Stimulated activated naive CD8-positive, alpha-beta T cell treated with anti-CD3 and anti-CD28 coated beads, Interleukin-15, Interleukin-2, amounts not matched to agents 100 ng/mL and 50 ng/mL, for 24 hours (primary cell): ENCODE results near the gene REC8.
A peak's percentile ranks its signal among the peaks of the same experiment; 100 is the strongest.

ENCODE experiments used
- H3K27ac Mint-ChIP-seq: one replicate; pipeline ENCODE4 v1.8.0; 2021; ENCODE audit warnings: mild to moderate bottlenecking, mixed read lengths
- H3K27me3 Mint-ChIP-seq: one replicate; pipeline ENCODE4 v1.8.0; 2021; ENCODE audit warnings: mixed read lengths
- H3K36me3 Mint-ChIP-seq: one replicate; pipeline ENCODE4 v1.8.0; 2021; ENCODE audit warnings: low read depth, mixed read lengths
- H3K4me1 Mint-ChIP-seq: one replicate; pipeline ENCODE4 v1.8.0; 2021; ENCODE audit warnings: low read depth, mixed read lengths
- H3K4me3 Mint-ChIP-seq: one replicate; pipeline ENCODE4 v1.8.0; 2021; ENCODE audit warnings: mild to moderate bottlenecking, mixed read lengths
- H3K9me3 Mint-ChIP-seq: one replicate; pipeline ENCODE4 v1.8.0; 2021; ENCODE audit warnings: mixed read lengths

Gene REC8

GRCh38 chr14:24182110-24182882 is 10.4 kb downstream of the REC8 start:
- Mint-ChIP-seq H3K27me3 (no peaks in the 10 kb centered on the region), H3K27ac (peak overlapping the region; percentile 65), H3K36me3 (peaks cover 57% of the 10 kb centered on the region), H3K4me3 (no peak overlapping the region), H3K4me1 (peaks cover 9% of the 10 kb centered on the region), H3K9me3 (no peaks in the 10 kb centered on the region)

DNA sequence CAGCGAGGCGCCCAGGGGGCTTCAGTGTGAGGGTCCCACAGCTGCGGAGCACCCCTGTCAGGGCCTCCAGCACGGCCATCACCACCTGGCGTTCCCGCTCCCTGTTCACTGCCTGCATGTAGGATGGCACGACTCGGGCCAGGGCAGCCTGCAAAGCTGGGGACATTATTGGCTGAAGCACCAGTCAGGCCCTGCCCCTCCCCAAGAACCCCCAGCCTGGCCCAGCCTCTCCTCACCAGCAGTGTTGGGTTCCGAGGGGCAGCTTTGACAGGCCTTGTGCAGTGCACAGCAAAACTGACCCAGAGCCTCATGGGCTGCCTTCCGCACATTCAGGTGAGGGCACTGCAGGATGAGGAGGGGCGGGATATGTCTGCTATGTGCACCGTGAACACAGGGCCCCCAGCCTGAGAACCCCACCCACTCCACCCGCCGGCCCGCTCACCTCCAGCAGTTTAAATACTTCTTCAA is 11.2 kb downstream of the REC8 start:
- no peaks in the 10 kb centered on the region for H3K27me3 Mint-ChIP-seq
- no peaks in the 10 kb centered on the region for H3K9me3 Mint-ChIP-seq
- H3K4me3 Mint-ChIP-seq = no peak overlapping the region
- H3K4me1 Mint-ChIP-seq = peaks cover 16% of the 10 kb centered on the region
- H3K27ac Mint-ChIP-seq = no peak overlapping the region
- peaks cover 63% of the 10 kb centered on the region for H3K36me3 Mint-ChIP-seq

DNA sequence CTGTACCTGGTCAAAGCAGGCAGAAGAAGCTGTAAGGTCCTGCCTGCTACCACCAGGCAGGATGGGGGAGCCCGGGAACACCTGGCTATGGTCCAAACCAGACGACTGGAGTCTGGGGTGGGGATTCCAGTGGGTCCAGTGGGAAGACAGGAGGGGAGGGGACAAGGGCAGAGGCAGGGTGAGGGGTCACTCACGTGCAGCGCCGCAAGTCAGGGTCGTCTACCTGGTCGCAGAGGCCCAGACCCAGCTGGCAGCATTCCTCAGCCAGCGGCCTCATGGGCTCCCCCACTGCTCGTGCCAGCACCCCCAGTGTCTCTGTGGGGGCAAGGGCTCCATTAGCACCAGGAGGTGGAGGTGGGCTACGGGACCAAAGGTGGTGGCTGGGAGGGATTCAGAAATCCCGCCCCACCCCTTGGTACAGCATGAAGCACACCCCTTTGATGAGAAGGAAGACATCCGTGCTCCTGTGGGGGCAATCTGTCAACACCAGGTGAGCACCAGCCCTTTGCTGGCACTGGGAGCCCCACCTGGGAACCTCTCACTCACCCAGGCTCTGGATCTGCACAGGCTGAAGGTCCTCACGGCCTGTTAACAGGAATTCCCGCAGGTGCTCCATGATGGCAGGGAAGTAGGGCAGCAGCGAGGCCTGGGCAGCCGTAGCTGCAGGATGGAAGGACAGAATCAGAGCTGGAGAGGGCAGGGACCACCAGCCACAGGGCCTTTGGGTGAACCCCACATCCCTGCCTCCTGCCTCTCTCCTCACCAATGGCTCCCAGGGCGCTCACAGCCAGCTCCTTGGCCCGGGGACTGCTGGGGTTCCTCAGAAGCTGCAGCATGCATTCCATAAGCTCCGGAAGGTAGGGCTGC is 12.5 kb downstream of the REC8 start:
- Mint-ChIP-seq H3K27me3 (no peaks in the 10 kb centered on the region), H3K9me3 (no peaks in the 10 kb centered on the region), H3K27ac (no peak overlapping the region), H3K36me3 (peaks cover 57% of the 10 kb centered on the region), H3K4me1 (peaks cover 23% of the 10 kb centered on the region), H3K4me3 (no peak overlapping the region)

DNA sequence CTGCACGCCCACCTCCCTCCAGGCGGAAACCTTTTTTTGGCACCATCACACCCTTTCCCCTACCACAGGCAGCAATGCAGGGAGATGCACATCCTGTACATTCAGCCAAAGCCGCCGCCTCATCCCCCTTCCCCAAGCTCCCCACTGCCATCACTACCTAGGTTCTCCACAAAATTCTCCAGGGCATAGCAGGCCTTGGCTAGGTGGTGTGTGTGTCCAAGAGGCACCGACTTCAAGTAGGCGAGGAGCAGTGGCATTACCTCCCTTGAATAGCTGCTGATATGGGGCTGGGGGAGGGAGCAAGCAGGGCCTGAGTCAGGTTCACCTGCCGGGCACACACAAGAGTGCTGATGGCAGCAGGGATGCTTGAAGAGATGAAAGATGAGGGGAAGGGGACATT is 13.1 kb downstream of the REC8 start:
- Mint-ChIP-seq H3K4me1 (peaks cover 27% of the 10 kb centered on the region), H3K36me3 (peaks cover 54% of the 10 kb centered on the region), H3K27ac (no peak overlapping the region), H3K4me3 (no peak overlapping the region), H3K9me3 (no peaks in the 10 kb centered on the region), H3K27me3 (no peaks in the 10 kb centered on the region)

- Mint-ChIP-seq H3K4me1 (peaks cover 32% of the 10 kb centered on the region), H3K4me3 (no peak overlapping the region), H3K27me3 (no peaks in the 10 kb centered on the region), H3K36me3 (peaks cover 57% of the 10 kb centered on the region), H3K27ac (peak overlapping the region; percentile 55), H3K9me3 (no peaks in the 10 kb centered on the region)
These were observed 13.9 kb downstream of the REC8 start for GRCh38 chr14:24185741-24186140.

DNA sequence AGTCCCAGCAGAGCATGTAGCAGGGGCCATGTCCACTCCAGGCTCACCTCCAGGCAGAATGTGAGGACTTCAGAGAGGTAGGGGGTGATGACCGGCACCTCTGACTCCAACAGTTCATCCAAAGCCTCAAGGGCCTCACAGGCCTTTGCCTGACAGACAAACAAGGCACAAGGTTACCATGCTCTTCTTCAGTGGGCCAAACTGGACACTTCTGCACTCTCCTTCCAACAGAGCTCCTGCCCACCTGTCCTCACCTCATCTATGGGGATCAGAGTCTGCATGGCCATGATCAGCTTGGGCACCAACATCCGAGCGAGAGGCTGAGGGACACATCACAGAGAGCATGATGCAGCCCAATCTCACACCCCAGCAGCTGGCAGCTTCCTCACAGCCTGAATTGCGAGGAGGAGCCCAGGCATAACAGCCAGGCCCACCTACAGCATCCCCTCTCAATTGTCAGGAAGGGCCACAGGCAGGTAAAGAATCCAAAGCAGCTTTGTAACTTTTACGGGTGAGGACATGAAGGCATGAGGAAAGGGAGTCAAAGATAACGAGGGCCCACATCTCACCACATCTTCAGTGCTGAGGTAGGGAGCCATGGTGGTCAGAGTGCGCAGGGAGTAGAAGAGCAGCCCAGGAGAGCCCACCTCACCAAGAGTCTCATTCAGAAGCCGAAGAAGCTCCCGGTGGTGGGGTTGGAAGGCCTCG is 15.1 kb downstream of the REC8 start:
- Mint-ChIP-seq H3K4me1 (peaks cover 34% of the 10 kb centered on the region), H3K27ac (peak overlapping the region; percentile 59), H3K9me3 (no peaks in the 10 kb centered on the region), H3K27me3 (no peaks in the 10 kb centered on the region), H3K4me3 (peak overlapping the region; percentile 90), H3K36me3 (peaks cover 54% of the 10 kb centered on the region)

- Mint-ChIP-seq H3K4me1 (peaks cover 39% of the 10 kb centered on the region), H3K27me3 (no peaks in the 10 kb centered on the region), H3K4me3 (peak overlapping the region; percentile 90), H3K27ac (peak overlapping the region; percentile 95), H3K9me3 (no peaks in the 10 kb centered on the region), H3K36me3 (peaks cover 53% of the 10 kb centered on the region)
These were observed 15.6 kb downstream of the REC8 start for GRCh38 chr14:24187539-24187915.

DNA sequence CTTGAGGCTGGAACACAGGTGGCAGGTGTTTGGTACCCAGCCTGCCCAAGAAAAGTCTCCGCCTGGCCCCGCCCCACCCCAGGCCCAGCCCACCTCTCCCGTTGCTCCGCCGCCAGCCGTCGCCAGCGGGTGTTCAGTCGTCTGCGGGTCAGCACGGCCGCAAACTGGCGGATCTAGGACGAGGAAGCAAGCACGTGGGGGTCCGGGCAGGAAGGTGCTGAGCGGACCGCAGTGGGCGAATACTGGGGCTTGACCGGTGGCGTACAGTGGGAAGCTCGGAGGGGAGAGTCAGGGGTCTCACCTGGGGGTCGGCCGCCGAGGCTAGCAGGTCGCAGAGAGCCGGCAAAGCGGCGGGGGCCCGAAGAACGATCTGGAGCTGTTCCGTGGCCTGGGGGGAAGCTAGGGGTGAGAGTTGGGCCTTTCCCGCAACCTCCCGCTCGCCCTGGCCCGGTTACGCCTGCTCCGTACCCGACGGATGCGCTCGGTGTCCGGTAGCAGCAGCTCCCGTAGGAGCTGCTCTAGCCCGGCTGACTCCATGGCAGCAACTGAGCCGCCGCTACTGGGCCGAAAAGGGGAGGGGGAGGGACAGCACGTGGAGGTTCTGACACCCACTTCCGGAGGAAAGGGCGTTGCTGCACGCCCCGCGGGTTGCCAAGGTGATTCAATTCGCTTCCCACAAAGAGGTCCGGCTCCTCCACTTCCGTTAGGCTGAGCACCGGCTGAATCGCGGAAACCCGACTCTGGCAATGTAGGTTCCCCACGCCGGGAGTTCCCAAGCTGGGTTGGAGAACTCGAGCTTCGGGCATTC is 16.6 kb downstream of the REC8 start, which contains the start of gene IPO4:
IPO4 (minus strand) TSS at position 566 of the 808 bp plus-strand sequence; CDS start at position 537, 29 bp downstream.
- H3K4me1 Mint-ChIP-seq = peaks cover 46% of the 10 kb centered on the region
- H3K36me3 Mint-ChIP-seq = peaks cover 53% of the 10 kb centered on the region
- H3K27me3 Mint-ChIP-seq = no peaks in the 10 kb centered on the region
- no peaks in the 10 kb centered on the region for H3K9me3 Mint-ChIP-seq
- peak within 1 kb of the TSS; percentile 90 for H3K4me3 Mint-ChIP-seq
- H3K27ac Mint-ChIP-seq = peak within 1 kb of the TSS; percentile 95

- Mint-ChIP-seq H3K4me3 (peak overlapping the region; percentile 90), H3K36me3 (peaks cover 50% of the 10 kb centered on the region), H3K27ac (peak overlapping the region; percentile 95), H3K27me3 (no peaks in the 10 kb centered on the region), H3K9me3 (no peaks in the 10 kb centered on the region), H3K4me1 (peaks cover 48% of the 10 kb centered on the region)
These were observed 17.1 kb downstream of the REC8 start for GRCh38 chr14:24189059-24189375.

- H3K27me3 Mint-ChIP-seq = no peaks in the 10 kb centered on the region
- H3K36me3 Mint-ChIP-seq = peaks cover 50% of the 10 kb centered on the region
- peaks cover 53% of the 10 kb centered on the region for H3K4me1 Mint-ChIP-seq
- H3K27ac Mint-ChIP-seq = peak overlapping the region; percentile 95
- H3K4me3 Mint-ChIP-seq = peak overlapping the region; percentile 90
- no peaks in the 10 kb centered on the region for H3K9me3 Mint-ChIP-seq
These were observed 17.6 kb downstream of the REC8 start for GRCh38 chr14:24189460-24189859.

DNA sequence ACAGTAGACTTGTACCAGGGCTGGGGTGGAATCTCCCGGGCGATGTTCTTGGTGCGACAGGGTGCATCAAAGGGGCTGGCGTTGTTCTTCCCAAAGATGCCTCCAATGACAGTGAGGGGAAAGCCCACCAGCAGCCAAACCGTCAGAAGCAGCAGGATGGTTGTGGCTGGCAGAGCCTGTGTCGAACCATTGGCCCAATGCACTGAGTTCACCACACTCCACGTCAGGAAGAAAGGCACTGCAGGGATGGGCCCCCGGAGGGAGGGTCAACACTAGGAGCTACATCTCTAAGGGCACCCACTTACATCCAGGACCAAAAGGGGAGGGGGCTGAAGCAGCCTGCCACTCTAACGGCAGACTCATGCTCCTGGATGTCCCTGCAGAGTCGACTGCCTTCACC is 18.5 kb downstream of the REC8 start:
- H3K36me3 Mint-ChIP-seq = peaks cover 47% of the 10 kb centered on the region
- H3K27ac Mint-ChIP-seq = no peak overlapping the region
- no peaks in the 10 kb centered on the region for H3K27me3 Mint-ChIP-seq
- H3K4me1 Mint-ChIP-seq = peaks cover 59% of the 10 kb centered on the region
- H3K4me3 Mint-ChIP-seq = no peak overlapping the region
- no peaks in the 10 kb centered on the region for H3K9me3 Mint-ChIP-seq

DNA sequence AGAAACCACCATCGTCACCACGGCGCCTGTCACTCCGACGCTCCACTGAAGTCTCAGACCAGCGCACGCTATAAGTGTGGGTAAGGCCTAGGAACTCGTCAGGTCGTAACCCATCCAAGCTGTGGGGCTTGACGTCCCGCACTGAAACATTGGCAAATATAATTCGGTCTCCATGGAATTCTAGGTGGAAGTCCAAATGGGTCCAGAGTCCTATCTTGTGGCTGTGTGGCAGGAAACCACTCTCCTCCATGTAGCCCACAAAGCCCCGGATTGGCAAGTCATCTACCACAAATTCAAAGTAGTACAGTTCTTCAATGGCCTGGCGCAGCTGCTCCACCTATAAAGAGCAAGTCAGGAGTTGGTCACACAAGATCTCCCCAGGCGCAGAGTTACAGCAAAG is 21.1 kb downstream of the REC8 start:
- peaks cover 37% of the 10 kb centered on the region for H3K36me3 Mint-ChIP-seq
- H3K9me3 Mint-ChIP-seq = no peaks in the 10 kb centered on the region
- no peak overlapping the region for H3K4me3 Mint-ChIP-seq
- H3K4me1 Mint-ChIP-seq = peaks cover 61% of the 10 kb centered on the region
- H3K27ac Mint-ChIP-seq = no peak overlapping the region
- no peaks in the 10 kb centered on the region for H3K27me3 Mint-ChIP-seq

DNA sequence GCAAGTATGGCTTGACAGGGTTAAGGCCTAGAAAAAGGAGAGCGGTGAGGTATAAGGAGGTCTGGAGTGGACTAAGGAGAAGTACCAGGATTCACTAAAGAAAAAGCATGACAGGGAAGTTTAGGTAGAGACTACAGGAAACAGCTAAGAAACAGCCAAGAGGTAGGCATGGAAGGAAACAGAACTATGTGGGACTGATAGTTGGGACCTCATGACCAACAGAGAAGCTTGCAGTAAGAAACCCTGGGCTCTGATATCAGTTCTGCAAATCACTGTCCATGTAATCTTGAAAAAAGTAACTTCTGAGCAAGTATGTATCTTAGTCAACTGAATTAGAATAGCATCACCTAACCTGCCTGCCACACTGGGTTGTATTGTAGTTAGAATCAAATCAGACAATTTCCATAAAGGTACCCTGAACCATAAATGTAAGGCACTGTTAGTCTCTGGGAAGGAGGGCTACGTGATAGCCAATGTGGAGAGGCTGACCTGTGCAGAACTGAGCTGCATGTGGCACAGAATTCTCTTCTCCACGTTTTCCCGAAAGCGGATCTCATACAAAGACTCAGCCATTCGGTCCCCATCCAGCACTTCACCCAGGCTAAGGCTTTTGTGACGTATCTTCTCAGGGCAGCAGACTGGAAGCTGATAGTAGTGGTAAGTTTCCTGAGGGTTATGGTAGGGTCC is 22.4 kb downstream of the REC8 start:
- Mint-ChIP-seq H3K9me3 (no peaks in the 10 kb centered on the region), H3K27me3 (no peaks in the 10 kb centered on the region), H3K4me1 (peaks cover 64% of the 10 kb centered on the region), H3K27ac (peak overlapping the region; percentile 89), H3K36me3 (peaks cover 41% of the 10 kb centered on the region), H3K4me3 (peak overlapping the region; percentile 88)

DNA sequence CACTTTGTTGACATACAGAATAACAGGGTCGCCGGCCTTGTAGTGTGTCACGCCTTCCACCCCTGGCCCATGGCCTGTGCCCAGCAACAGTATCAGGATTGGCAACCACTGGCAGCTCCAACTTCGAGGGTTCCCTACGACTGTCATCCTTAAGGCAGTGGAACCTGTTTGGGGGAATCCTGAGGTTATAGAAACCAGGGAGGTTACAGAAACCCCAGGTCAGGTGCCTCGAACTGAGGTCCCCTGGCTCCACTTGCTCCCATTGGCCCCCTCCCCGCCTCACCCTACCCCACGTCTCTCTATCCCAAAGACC is 22.9 kb downstream of the REC8 start:
- H3K4me3 Mint-ChIP-seq = peak overlapping the region; percentile 88
- no peaks in the 10 kb centered on the region for H3K9me3 Mint-ChIP-seq
- peak overlapping the region; percentile 89 for H3K27ac Mint-ChIP-seq
- H3K4me1 Mint-ChIP-seq = peaks cover 64% of the 10 kb centered on the region
- H3K36me3 Mint-ChIP-seq = peaks cover 42% of the 10 kb centered on the region
- H3K27me3 Mint-ChIP-seq = no peaks in the 10 kb centered on the region
